Astrocyte of the hippocampus (primary cell): ENCODE measurements around the gene RTP5.

Experiments
- DNase-seq: peaks from one replicate; pipeline ENCODE4 v3.0.0; 2011; ENCODE audit warnings: low read depth, low spot score

Gene RTP5

GRCh38 chr2:241887806-241888522 is 18.4 kb downstream of the RTP5 start:
- DNase-seq = no peak

GRCh38 chr2:241888641-241889040 is 19.1 kb downstream of the RTP5 start:
- no peak for DNase-seq

GRCh38 chr2:241890524-241891235 is 21.2 kb downstream of the RTP5 start:
- DNase-seq = no peak

GRCh38 chr2:241891315-241891987 is 21.9 kb downstream of the RTP5 start:
- DNase-seq = no peak

- DNase-seq = no peak
These were observed 22.4 kb downstream of the RTP5 start for GRCh38 chr2:241891988-241892298.

- DNase-seq = no peak
These were observed 23.0 kb downstream of the RTP5 start for GRCh38 chr2:241892299-241893137.

GRCh38 chr2:241893265-241893664 is 23.7 kb downstream of the RTP5 start:
- DNase-seq = no peak

GRCh38 chr2:241894056-241894641 is 24.6 kb downstream of the RTP5 start:
- no peak for DNase-seq

GRCh38 chr2:241894681-241895426 is 25.3 kb downstream of the RTP5 start:
- DNase-seq = no peak

- no peak for DNase-seq
These were observed 25.8 kb downstream of the RTP5 start for GRCh38 chr2:241895427-241895711.

- peak; percentile 58 for DNase-seq
These were observed 26.4 kb downstream of the RTP5 start for GRCh38 chr2:241895712-241896641.

- DNase-seq = no peak
These were observed 27.2 kb downstream of the RTP5 start for GRCh38 chr2:241896746-241897201.

GRCh38 chr2:241897231-241897916 is 27.8 kb downstream of the RTP5 start:
- DNase-seq = no peak

GRCh38 chr2:241898463-241899270 is 29.1 kb downstream of the RTP5 start:
- DNase-seq = no peak

GRCh38 chr2:241900251-241901017 is 30.9 kb downstream of the RTP5 start:
- no peak for DNase-seq

GRCh38 chr2:241901018-241901380 is 31.5 kb downstream of the RTP5 start:
- DNase-seq = no peak

GRCh38 chr2:241901500-241902351 is 32.2 kb downstream of the RTP5 start:
- peak; percentile 55 for DNase-seq
